Measurements from ENCODE around the gene DOK4. TPM values are rescaled to one million over a fixed set of nuclear protein-coding genes. Genes with fewer than 3 reads are reported as not detected.

DOK4 gene
- total and polyA plus RNA-seq, 2 experiments from 2014 or later, result 11.4 to 29.1 TPM

GRCh38 chr16:57513371-57514102, 27.2 kb upstream of the DOK4 start:
- H3K27ac ChIP-seq (ENCODE audit: low read depth), result no peak overlapping the region
- Mint-ChIP-seq H3K4me3 (no peak overlapping the region), H3K36me3 (ENCODE audit: low read depth) (peaks cover 2% of the 10 kb centered on the region; the same call in 1 of the 3 replicates), H3K4me1 (peaks cover 6% of the 10 kb centered on the region; the same call in 1 of the 3 replicates), H3K9me3 (no peaks in the 10 kb centered on the region), H3K27ac (no peak overlapping the region), H3K27me3 (ENCODE audit: insufficient read depth, low read depth, poor library complexity) (peaks cover 9% of the 10 kb centered on the region)
- H2AFZ ChIP-seq, result no peak overlapping the region
- H3K27me3 ChIP-seq (ENCODE audit: insufficient read depth), result no peaks in the 10 kb centered on the region
- TF ChIP-seq EZH2phosphoT487 (IDR thresholded peaks at IDR 0.05; ENCODE audit: unreplicated experiment) (no peak), ZNF114 (CRISPR knock-in tag; IDR thresholded peaks at IDR 0.05) (no peak), STAT1 (IDR thresholded peaks at IDR 0.05; ENCODE audit: unreplicated experiment) (no peak), CREB1 (CRISPR knock-in tag; IDR thresholded peaks at IDR 0.05; ENCODE audit: low read depth) (no peak), NANOG (IDR thresholded peaks at IDR 0.05; ENCODE audit: borderline replicate concordance) (no peak), ZNF331 (CRISPR knock-in tag; IDR thresholded peaks at IDR 0.05; ENCODE audit: low read depth) (no peak), POLR2AphosphoS5 (IDR thresholded peaks at IDR 0.05; ENCODE audit: low read depth) (no peak)
- TF ChIP-seq, protein P1, sequence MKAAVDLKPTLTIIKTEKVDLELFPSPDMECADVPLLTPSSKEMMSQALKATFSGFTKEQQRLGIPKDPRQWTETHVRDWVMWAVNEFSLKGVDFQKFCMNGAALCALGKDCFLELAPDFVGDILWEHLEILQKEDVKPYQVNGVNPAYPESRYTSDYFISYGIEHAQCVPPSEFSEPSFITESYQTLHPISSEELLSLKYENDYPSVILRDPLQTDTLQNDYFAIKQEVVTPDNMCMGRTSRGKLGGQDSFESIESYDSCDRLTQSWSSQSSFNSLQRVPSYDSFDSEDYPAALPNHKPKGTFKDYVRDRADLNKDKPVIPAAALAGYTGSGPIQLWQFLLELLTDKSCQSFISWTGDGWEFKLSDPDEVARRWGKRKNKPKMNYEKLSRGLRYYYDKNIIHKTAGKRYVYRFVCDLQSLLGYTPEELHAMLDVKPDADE (IDR thresholded peaks at IDR 0.05), result no peak
- TF ChIP-seq, protein P2, sequence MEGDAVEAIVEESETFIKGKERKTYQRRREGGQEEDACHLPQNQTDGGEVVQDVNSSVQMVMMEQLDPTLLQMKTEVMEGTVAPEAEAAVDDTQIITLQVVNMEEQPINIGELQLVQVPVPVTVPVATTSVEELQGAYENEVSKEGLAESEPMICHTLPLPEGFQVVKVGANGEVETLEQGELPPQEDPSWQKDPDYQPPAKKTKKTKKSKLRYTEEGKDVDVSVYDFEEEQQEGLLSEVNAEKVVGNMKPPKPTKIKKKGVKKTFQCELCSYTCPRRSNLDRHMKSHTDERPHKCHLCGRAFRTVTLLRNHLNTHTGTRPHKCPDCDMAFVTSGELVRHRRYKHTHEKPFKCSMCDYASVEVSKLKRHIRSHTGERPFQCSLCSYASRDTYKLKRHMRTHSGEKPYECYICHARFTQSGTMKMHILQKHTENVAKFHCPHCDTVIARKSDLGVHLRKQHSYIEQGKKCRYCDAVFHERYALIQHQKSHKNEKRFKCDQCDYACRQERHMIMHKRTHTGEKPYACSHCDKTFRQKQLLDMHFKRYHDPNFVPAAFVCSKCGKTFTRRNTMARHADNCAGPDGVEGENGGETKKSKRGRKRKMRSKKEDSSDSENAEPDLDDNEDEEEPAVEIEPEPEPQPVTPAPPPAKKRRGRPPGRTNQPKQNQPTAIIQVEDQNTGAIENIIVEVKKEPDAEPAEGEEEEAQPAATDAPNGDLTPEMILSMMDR (conservative IDR thresholded peaks at IDR 0.05; ENCODE audit: low read depth in 2 of 2), result no peak
- TF ChIP-seq, protein P3, sequence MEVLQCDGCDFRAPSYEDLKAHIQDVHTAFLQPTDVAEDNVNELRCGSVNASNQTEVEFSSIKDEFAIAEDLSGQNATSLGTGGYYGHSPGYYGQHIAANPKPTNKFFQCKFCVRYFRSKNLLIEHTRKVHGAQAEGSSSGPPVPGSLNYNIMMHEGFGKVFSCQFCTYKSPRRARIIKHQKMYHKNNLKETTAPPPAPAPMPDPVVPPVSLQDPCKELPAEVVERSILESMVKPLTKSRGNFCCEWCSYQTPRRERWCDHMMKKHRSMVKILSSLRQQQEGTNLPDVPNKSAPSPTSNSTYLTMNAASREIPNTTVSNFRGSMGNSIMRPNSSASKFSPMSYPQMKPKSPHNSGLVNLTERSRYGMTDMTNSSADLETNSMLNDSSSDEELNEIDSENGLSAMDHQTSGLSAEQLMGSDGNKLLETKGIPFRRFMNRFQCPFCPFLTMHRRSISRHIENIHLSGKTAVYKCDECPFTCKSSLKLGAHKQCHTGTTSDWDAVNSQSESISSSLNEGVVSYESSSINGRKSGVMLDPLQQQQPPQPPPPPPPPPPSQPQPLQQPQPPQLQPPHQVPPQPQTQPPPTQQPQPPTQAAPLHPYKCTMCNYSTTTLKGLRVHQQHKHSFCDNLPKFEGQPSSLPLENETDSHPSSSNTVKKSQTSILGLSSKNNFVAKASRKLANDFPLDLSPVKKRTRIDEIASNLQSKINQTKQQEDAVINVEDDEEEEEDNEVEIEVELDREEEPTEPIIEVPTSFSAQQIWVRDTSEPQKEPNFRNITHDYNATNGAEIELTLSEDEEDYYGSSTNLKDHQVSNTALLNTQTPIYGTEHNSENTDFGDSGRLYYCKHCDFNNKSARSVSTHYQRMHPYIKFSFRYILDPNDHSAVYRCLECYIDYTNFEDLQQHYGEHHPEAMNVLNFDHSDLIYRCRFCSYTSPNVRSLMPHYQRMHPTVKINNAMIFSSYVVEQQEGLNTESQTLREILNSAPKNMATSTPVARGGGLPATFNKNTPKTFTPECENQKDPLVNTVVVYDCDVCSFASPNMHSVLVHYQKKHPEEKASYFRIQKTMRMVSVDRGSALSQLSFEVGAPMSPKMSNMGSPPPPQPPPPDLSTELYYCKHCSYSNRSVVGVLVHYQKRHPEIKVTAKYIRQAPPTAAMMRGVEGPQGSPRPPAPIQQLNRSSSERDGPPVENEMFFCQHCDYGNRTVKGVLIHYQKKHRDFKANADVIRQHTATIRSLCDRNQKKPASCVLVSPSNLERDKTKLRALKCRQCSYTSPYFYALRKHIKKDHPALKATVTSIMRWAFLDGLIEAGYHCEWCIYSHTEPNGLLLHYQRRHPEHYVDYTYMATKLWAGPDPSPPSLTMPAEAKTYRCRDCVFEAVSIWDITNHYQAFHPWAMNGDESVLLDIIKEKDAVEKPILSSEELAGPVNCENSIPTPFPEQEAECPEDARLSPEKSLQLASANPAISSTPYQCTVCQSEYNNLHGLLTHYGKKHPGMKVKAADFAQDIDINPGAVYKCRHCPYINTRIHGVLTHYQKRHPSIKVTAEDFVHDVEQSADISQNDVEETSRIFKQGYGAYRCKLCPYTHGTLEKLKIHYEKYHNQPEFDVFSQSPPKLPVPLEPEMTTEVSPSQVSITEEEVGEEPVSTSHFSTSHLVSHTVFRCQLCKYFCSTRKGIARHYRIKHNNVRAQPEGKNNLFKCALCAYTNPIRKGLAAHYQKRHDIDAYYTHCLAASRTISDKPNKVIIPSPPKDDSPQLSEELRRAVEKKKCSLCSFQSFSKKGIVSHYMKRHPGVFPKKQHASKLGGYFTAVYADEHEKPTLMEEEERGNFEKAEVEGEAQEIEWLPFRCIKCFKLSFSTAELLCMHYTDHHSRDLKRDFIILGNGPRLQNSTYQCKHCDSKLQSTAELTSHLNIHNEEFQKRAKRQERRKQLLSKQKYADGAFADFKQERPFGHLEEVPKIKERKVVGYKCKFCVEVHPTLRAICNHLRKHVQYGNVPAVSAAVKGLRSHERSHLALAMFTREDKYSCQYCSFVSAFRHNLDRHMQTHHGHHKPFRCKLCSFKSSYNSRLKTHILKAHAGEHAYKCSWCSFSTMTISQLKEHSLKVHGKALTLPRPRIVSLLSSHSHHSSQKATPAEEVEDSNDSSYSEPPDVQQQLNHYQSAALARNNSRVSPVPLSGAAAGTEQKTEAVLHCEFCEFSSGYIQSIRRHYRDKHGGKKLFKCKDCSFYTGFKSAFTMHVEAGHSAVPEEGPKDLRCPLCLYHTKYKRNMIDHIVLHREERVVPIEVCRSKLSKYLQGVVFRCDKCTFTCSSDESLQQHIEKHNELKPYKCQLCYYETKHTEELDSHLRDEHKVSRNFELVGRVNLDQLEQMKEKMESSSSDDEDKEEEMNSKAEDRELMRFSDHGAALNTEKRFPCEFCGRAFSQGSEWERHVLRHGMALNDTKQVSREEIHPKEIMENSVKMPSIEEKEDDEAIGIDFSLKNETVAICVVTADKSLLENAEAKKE (CRISPR knock-in tag; IDR thresholded peaks at IDR 0.05), result no peak
- TF ChIP-seq, protein P4, sequence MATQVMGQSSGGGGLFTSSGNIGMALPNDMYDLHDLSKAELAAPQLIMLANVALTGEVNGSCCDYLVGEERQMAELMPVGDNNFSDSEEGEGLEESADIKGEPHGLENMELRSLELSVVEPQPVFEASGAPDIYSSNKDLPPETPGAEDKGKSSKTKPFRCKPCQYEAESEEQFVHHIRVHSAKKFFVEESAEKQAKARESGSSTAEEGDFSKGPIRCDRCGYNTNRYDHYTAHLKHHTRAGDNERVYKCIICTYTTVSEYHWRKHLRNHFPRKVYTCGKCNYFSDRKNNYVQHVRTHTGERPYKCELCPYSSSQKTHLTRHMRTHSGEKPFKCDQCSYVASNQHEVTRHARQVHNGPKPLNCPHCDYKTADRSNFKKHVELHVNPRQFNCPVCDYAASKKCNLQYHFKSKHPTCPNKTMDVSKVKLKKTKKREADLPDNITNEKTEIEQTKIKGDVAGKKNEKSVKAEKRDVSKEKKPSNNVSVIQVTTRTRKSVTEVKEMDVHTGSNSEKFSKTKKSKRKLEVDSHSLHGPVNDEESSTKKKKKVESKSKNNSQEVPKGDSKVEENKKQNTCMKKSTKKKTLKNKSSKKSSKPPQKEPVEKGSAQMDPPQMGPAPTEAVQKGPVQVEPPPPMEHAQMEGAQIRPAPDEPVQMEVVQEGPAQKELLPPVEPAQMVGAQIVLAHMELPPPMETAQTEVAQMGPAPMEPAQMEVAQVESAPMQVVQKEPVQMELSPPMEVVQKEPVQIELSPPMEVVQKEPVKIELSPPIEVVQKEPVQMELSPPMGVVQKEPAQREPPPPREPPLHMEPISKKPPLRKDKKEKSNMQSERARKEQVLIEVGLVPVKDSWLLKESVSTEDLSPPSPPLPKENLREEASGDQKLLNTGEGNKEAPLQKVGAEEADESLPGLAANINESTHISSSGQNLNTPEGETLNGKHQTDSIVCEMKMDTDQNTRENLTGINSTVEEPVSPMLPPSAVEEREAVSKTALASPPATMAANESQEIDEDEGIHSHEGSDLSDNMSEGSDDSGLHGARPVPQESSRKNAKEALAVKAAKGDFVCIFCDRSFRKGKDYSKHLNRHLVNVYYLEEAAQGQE (IDR thresholded peaks at IDR 0.05; ENCODE audit: unreplicated experiment), result no peak
- H3K36me3 ChIP-seq (ENCODE audit: insufficient read depth), result no peaks in the 10 kb centered on the region
- H3K9me2 ChIP-seq (ENCODE audit: insufficient read depth), result no peaks in the 10 kb centered on the region
- no peak for ATAC-seq
- no peak for DNase-seq (ENCODE audit: low spot score)
- no peaks in the 10 kb centered on the region for H3F3A ChIP-seq (replicated peaks; ENCODE audit: low read depth)
- no peaks in the 10 kb centered on the region for H3K79me2 ChIP-seq (replicated peaks; ENCODE audit: insufficient read depth)
- H3K4me3 ChIP-seq, result no peak overlapping the region
- no peaks in the 10 kb centered on the region for H4K20me1 ChIP-seq (replicated peaks; ENCODE audit: insufficient read depth)
- no peak overlapping the region for H3K4me2 ChIP-seq
- no peaks in the 10 kb centered on the region for H3K4me1 ChIP-seq (ENCODE audit: insufficient read depth)
